H7 (cell line): ENCODE data around the gene PTPN3. TPM values are rescaled to one million over a fixed set of nuclear protein-coding genes. Genes with fewer than 3 reads are reported as not detected.

ENCODE experiments used
- DNase-seq: peaks from one replicate; pipeline ENCODE4 v3.0.0; 2012
- H3K27me3 ChIP-seq: 2 replicates; pipeline ENCODE4 v1.6.0; 2011; ENCODE audit warnings: mild to moderate bottlenecking, low read length; ENCODE audit not compliant: control insufficient read depth, insufficient read depth
- H3K36me3 ChIP-seq: replicated peaks from 2 replicates; pipeline ENCODE4 v1.5.1; 2011; ENCODE audit warnings: low read length; ENCODE audit not compliant: control insufficient read depth, insufficient read depth
- H3K4me3 ChIP-seq: 2 replicates; pipeline ENCODE4 v1.5.1; 2011; ENCODE audit warnings: low read depth, mild to moderate bottlenecking, control low read depth, low read length, moderate library complexity; ENCODE audit not compliant: insufficient read depth
- total RNA-seq: library from RNA; depleted of rRNA; stranded (reverse); fragments of >200 nt; shearing (Covaris generic); gene quantifications from 2 replicates; pipeline ENCODE4 v1.2.3, GENCODE V29; 2014; rRNA removed

The PTPN3 gene
- total RNA-seq, 1 experiment from 2014 or later, result 0.62 TPM

DNA sequence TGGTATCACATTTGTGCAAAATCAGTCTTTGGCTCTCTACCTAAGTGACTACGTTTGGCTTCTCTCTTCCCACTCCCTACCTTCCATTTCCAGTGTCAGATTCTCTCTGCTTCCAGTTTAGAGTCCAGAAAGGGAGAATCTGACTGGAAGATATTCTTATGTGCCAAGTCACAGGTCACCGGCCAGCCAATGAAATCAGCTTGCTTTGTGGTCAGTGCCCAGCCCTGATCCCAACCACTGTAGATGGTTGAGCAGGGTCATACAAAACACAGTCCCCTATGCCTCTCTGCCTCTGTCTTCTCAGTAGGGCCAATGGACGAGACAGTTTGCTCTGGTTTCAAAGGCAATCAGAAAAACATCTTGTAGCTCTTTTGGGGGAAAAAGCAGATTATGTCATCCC is 161.7 kb downstream of the PTPN3 start:
- Histone ChIP-seq H3K4me3 (no peak overlapping the region), H3K36me3 (no peaks in the 10 kb centered on the region), H3K27me3 (no peaks in the 10 kb centered on the region)
- no peak for DNase-seq

- Histone ChIP-seq H3K27me3 (no peaks in the 10 kb centered on the region), H3K36me3 (no peaks in the 10 kb centered on the region), H3K4me3 (no peak overlapping the region)
- DNase-seq, result no peak
These were observed 162.2 kb downstream of the PTPN3 start for GRCh38 chr9:109335929-109336328.

- no peaks in the 10 kb centered on the region for H3K36me3 ChIP-seq
- no peak for DNase-seq
- no peak overlapping the region for H3K4me3 ChIP-seq
- no peaks in the 10 kb centered on the region for H3K27me3 ChIP-seq
These were observed 163.0 kb downstream of the PTPN3 start for GRCh38 chr9:109335121-109335520.

GRCh38 chr9:109331353-109331752 is 166.8 kb downstream of the PTPN3 start:
- no peaks in the 10 kb centered on the region for H3K27me3 ChIP-seq
- DNase-seq, result no peak
- no peak overlapping the region for H3K4me3 ChIP-seq
- no peaks in the 10 kb centered on the region for H3K36me3 ChIP-seq

DNA sequence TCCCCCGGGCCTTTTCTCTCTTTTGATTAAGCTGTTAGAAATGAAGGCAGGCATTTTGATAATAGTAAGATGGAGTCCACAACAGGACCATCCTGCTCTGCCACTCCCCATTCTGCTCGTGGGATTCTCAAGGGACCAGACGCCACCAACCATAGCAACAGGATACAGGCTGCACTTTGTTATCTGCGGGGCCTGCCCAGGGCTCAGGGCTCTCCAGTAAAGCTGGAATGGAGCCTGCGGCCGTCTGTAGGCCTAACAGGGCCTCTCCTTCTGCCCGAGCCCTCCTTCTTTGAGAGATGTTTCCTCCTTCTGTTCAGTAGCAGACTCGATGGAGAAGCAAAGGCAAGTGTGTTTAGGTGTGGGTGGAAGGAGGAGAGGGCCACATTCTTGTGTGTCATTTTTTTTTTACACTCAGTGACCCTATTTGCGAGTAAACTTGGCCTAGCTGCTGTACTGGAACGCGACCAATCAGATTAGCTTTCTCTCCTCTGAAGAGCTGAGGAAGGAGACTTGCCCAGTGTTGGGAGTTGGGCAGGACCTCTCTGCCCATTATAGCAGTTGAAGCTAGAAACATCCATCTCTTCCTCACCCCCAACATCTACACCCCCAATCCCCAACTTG is 168.4 kb downstream of the PTPN3 start:
- DNase-seq, result no peak
- Histone ChIP-seq H3K27me3 (no peaks in the 10 kb centered on the region), H3K36me3 (no peaks in the 10 kb centered on the region), H3K4me3 (no peak overlapping the region)

DNA sequence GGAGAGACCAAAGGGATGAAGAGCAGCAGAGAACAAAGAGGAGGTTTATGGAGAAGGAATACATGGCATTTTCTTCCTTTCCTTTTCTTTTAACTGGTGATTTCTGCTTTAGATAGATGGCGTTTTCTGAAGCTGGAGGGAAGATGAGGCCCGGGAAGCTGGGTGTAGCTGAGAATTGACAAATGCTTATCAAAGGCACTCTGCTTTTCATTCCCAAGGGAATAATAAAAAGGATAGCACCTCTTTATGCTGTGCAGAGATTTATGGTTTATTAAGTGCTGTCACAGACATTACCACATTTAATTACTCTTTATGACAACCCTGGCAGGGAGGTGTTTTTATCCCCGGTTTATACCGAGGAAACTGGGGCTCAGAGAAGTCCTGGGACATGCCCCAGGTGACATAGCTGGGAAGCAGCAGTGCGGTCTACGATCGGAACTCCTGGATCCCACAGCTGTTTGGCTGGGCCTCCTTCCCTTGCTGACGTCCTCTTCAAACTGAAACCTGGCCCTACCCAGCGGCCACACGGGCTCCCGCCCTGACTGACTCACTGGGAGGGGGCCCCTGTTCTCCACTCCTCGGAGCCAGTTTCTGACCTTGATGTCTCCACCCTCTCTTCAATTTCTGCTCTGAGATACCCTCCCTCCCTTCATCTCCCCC is 169.0 kb downstream of the PTPN3 start:
- Histone ChIP-seq H3K27me3 (no peaks in the 10 kb centered on the region), H3K4me3 (no peak overlapping the region), H3K36me3 (no peaks in the 10 kb centered on the region)
- peak; percentile 47 for DNase-seq

Other genes starting within 250 kb of the PTPN3 start
- 9.1 and 11.8 TPM in 2 replicates for gene EPB41L4B, start 177.2 kb downstream of the PTPN3 start, total RNA-seq